WTC11 (cell line): ENCODE results near the gene HNRNPH2. TPM values are rescaled to one million over a fixed set of nuclear protein-coding genes. Genes with fewer than 3 reads are reported as not detected.
A peak's percentile ranks its signal among the peaks of the same experiment; 100 is the strongest.

Experiments
- ATAC-seq: fragments of 200-7000 bp; cut with Tn5 transposase; 2 replicates; pipeline ENCODE4 v1.10.0; 2021; ENCODE audit warnings: mild to moderate bottlenecking, moderate library complexity
- CTCF ChIA-PET: fragments of 300-600 bp; sonication (Branson Sonifier 250); formaldehyde crosslinking; loops from one replicate; lab custom pipeline; 2021; ENCODE audit warnings: antibody characterized with exemption; lab: Charles Lee
- POLR2A ChIA-PET: fragments of 350-600 bp; sonication (Branson Sonifier 250); formaldehyde crosslinking; loops from one replicate; lab custom pipeline; 2021; ENCODE audit warnings: antibody characterized with exemption; lab: Charles Lee
- DNase-seq: peaks from one replicate; pipeline ENCODE4 v3.0.0; 2021; ENCODE audit warnings: low spot score
- H3K27ac Mint-ChIP-seq: 2 replicates; pipeline ENCODE4 v1.8.0; 2021; ENCODE audit warnings: mixed read lengths
- H3K27me3 Mint-ChIP-seq: 2 replicates; pipeline ENCODE4 v1.8.0; 2021; ENCODE audit warnings: low read depth, mild to moderate bottlenecking, moderate library complexity, mixed read lengths
- H3K36me3 Mint-ChIP-seq: 2 replicates; pipeline ENCODE4 v1.8.0; 2021; ENCODE audit warnings: mixed read lengths
- H3K4me1 Mint-ChIP-seq: 2 replicates; pipeline ENCODE4 v1.8.0; 2022; ENCODE audit warnings: mixed read lengths
- H3K4me3 Mint-ChIP-seq: 2 replicates; pipeline ENCODE4 v1.8.0; 2021; ENCODE audit warnings: mild to moderate bottlenecking, moderate library complexity, mixed read lengths
- H3K9me3 Mint-ChIP-seq: 2 replicates; pipeline ENCODE4 v1.8.0; 2021; ENCODE audit warnings: mixed read lengths
- CBFB ChIP-seq: sonication (generic); formaldehyde crosslinking; IDR thresholded peaks from 2 replicates; pipeline ENCODE4 v1.8.1; 2022; ENCODE audit warnings: mild to moderate bottlenecking, low read depth, missing genetic modification reagents
- ESRRA ChIP-seq: sonication (generic); formaldehyde crosslinking; IDR thresholded peaks from 2 replicates; pipeline ENCODE4 v1.8.1; 2022; ENCODE audit warnings: mild to moderate bottlenecking, missing genetic modification reagents, borderline replicate concordance
- FOXJ3 ChIP-seq: sonication (generic); formaldehyde crosslinking; IDR thresholded peaks from 2 replicates; pipeline ENCODE4 v1.9.0; 2021; ENCODE audit warnings: missing genetic modification reagents, mild to moderate bottlenecking, borderline replicate concordance
- MXD4 ChIP-seq: fragments of 250-450 bp; sonication (Bioruptor Pico); IDR thresholded peaks from 2 replicates; pipeline ENCODE4 v1.8.0; 2021; ENCODE audit warnings: mild to moderate bottlenecking, moderate library complexity, borderline replicate concordance
- NFYB ChIP-seq: sonication (generic); formaldehyde crosslinking; conservative IDR thresholded peaks from 2 replicates; pipeline ENCODE4 v1.8.0; 2022; ENCODE audit warnings: low read depth, missing genetic modification reagents
- NR1H2 ChIP-seq: sonication (generic); formaldehyde crosslinking; IDR thresholded peaks from 2 replicates; pipeline ENCODE4 v1.9.0; 2021; ENCODE audit warnings: mild to moderate bottlenecking, moderate library complexity, missing genetic modification reagents
- RELA ChIP-seq: sonication (generic); formaldehyde crosslinking; IDR thresholded peaks from 2 replicates; pipeline ENCODE4 v1.8.1; 2022; ENCODE audit warnings: missing genetic modification reagents, mild to moderate bottlenecking, borderline replicate concordance
- RORB ChIP-seq: fragments of 250-450 bp; sonication (Bioruptor Pico); IDR thresholded peaks from 2 replicates; pipeline ENCODE4 v1.9.0; 2021; ENCODE audit warnings: mild to moderate bottlenecking
- TCF7 ChIP-seq: sonication (generic); formaldehyde crosslinking; IDR thresholded peaks from 2 replicates; pipeline ENCODE4 v1.8.0; 2022; ENCODE audit warnings: mild to moderate bottlenecking, low read depth, missing genetic modification reagents, moderate library complexity
- ZBTB21 ChIP-seq: sonication (generic); formaldehyde crosslinking; IDR thresholded peaks from 2 replicates; pipeline ENCODE4 v1.8.1; 2023; ENCODE audit warnings: mild to moderate bottlenecking, missing genetic modification reagents, borderline replicate concordance
- ZNF263 ChIP-seq: sonication (generic); formaldehyde crosslinking; IDR thresholded peaks from 2 replicates; pipeline ENCODE4 v1.8.1; 2022; ENCODE audit warnings: low read depth, mild to moderate bottlenecking, moderate library complexity, missing genetic modification reagents
- ZNF396 ChIP-seq: fragments of 250-450 bp; sonication (Bioruptor Pico); IDR thresholded peaks from 2 replicates; pipeline ENCODE4 v1.8.0; 2021; ENCODE audit warnings: mild to moderate bottlenecking, moderate library complexity, borderline replicate concordance
- ZNF671 ChIP-seq: fragments of 250-450 bp; sonication (Bioruptor Pico); IDR thresholded peaks from 2 replicates; pipeline ENCODE4 v1.8.0; 2021; ENCODE audit warnings: mild to moderate bottlenecking
- total RNA-seq: library from RNA; stranded (reverse); gene quantifications from 3 replicates; pipeline ENCODE4 v1.2.3, GENCODE V29; 2021
- TF ChIP-seq, protein P1 (sequence below): sonication (generic); formaldehyde crosslinking; IDR thresholded peaks from 2 replicates; pipeline ENCODE4 v1.8.0; 2023; ENCODE audit warnings: mild to moderate bottlenecking, missing genetic modification reagents
- TF ChIP-seq, protein P2 (sequence below): fragments of 250-450 bp; sonication (Bioruptor Pico); IDR thresholded peaks from 2 replicates; pipeline ENCODE4 v1.9.0; 2021; ENCODE audit warnings: moderate library complexity, mild to moderate bottlenecking, inconsistent platforms, borderline replicate concordance
- TF ChIP-seq, protein P3 (sequence below): sonication (generic); formaldehyde crosslinking; IDR thresholded peaks from 2 replicates; pipeline ENCODE4 v1.8.1; 2023; ENCODE audit warnings: mild to moderate bottlenecking, missing genetic modification reagents, moderate library complexity
- TF ChIP-seq, protein P4 (sequence below): fragments of 250-450 bp; sonication (Bioruptor Pico); IDR thresholded peaks from 2 replicates; pipeline ENCODE4 v1.9.0; 2021; ENCODE audit warnings: mild to moderate bottlenecking
- TF ChIP-seq, protein P5 (sequence below): sonication (generic); formaldehyde crosslinking; IDR thresholded peaks from 2 replicates; pipeline ENCODE4 v1.8.0; 2022; ENCODE audit warnings: mild to moderate bottlenecking, missing genetic modification reagents

HNRNPH2 gene
- total RNA-seq, 1 experiment from 2014 or later: 70.9 TPM

DNA sequence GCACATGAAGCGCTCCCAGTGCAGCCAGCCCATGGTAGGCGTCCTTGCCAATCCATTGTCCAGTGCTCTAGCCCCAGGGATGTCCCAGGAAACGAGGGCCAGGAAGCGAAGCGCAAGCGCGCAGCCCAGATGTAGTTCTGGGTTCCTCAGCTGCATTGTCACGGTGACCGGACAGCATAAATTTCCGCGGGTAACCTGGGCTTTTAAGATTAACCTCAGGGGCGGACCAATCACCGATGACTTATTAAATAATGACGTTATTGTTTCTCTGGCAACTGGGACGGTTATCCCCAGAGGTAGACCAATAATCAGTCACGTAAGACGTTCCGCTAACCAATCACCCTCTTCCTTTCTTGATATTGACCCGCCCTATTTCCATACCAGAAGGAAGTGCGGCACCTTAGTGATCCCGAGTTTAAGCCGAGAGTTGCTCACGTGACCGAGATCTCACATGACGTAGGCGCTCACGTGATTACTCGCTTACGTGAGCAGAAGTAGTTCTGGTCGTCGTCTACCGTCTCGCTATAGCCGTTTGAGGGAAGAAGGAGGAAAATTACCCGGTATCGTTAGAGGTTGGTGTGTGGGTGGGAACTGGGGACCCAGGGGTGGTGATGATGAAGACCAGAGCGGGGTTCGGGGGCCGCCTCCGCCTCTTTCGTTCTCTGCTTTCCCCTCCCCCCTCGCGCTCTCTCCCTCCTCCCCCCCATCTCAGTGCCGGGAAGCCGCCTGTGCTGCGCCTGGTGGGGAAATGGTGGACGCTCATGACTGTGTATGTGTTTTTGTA, at the start of gene HNRNPH2, which contains the start of gene GLA (continued):
- TF ChIP-seq, protein P1, sequence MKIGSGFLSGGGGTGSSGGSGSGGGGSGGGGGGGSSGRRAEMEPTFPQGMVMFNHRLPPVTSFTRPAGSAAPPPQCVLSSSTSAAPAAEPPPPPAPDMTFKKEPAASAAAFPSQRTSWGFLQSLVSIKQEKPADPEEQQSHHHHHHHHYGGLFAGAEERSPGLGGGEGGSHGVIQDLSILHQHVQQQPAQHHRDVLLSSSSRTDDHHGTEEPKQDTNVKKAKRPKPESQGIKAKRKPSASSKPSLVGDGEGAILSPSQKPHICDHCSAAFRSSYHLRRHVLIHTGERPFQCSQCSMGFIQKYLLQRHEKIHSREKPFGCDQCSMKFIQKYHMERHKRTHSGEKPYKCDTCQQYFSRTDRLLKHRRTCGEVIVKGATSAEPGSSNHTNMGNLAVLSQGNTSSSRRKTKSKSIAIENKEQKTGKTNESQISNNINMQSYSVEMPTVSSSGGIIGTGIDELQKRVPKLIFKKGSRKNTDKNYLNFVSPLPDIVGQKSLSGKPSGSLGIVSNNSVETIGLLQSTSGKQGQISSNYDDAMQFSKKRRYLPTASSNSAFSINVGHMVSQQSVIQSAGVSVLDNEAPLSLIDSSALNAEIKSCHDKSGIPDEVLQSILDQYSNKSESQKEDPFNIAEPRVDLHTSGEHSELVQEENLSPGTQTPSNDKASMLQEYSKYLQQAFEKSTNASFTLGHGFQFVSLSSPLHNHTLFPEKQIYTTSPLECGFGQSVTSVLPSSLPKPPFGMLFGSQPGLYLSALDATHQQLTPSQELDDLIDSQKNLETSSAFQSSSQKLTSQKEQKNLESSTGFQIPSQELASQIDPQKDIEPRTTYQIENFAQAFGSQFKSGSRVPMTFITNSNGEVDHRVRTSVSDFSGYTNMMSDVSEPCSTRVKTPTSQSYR: no peak
- TF ChIP-seq ZBTB21 (CRISPR knock-in tag) (0 out of 2 replicates have a peak, but pooled peaks have one; percentile 38), TCF7 (no peak)

DNA sequence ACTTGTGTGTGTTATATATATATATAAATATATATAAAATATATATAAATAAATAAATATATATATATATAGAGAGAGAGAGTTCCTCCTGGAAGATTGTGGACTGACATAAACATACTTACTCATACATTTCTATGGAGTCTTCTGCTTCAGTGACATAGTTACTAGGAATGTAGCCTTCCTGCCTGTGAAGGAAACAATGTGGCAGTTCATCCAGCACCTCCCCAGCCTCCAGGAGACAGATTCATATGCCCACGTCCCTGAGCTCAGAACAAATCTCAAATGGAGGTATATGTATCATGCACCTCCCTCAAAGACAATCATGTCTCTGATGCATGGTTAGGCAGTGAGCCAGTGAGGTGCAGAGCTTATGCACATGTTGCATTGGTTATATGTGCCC, 48.1 kb upstream of the HNRNPH2 start:
- ATAC-seq: no peak

DNA sequence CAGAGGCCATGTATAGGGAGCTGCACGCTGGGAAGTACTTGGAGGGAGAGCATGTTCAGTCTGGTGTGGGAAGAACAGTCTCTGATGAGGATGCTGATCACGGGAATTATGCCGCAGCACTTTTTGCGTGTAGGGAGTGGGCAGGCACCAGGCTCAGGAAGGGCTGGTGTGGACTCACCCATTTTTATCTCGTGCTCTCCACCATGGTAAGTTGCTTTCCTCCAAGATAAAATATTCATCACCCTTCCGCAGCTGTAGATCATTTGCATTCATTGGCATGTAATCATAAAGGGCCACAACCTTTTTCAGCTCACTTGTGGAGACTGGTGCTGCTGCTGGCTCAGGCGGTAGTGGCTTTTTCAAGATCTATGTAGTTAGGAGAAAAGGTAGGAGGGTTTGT, 47.6 kb upstream of the HNRNPH2 start:
- TF ChIP-seq, protein P2, sequence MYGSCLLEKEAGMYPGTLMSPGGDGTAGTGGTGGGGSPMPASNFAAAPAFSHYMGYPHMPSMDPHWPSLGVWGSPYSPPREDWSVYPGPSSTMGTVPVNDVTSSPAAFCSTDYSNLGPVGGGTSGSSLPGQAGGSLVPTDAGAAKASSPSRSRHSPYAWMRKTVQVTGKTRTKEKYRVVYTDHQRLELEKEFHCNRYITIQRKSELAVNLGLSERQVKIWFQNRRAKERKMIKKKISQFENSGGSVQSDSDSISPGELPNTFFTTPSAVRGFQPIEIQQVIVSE: no peak
- TF ChIP-seq FOXJ3 (CRISPR knock-in tag): no peak
- no peak for TF ChIP-seq MXD4 (CRISPR knock-in tag)
- no peak for TF ChIP-seq ESRRA (CRISPR knock-in tag)
- no peak for TF ChIP-seq NR1H2 (CRISPR knock-in tag)
- TF ChIP-seq RELA (CRISPR knock-in tag): no peak
- TF ChIP-seq ZBTB21 (CRISPR knock-in tag): no peak
- TF ChIP-seq, protein P3, sequence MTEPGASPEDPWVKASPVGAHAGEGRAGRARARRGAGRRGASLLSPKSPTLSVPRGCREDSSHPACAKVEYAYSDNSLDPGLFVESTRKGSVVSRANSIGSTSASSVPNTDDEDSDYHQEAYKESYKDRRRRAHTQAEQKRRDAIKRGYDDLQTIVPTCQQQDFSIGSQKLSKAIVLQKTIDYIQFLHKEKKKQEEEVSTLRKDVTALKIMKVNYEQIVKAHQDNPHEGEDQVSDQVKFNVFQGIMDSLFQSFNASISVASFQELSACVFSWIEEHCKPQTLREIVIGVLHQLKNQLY (CRISPR knock-in tag): no peak
- TF ChIP-seq NFYB: no peak
- TF ChIP-seq RORB: no peak
- Mint-ChIP-seq H3K4me1 (no peaks in the 10 kb centered on the region), H3K9me3 (no peaks in the 10 kb centered on the region), H3K27me3 (no peaks in the 10 kb centered on the region), H3K36me3 (no peaks in the 10 kb centered on the region), H3K27ac (no peak overlapping the region), H3K4me3 (no peak overlapping the region)
- ATAC-seq: no peak
- POLR2A ChIA-PET: interaction anchor here (1.0 kb wide), 1 partner anchor 9 kb away, joined by 3 read pairs; no protein-coding TSS in a partner anchor
- CTCF ChIA-PET: no interaction called here
- DNase-seq: no peak

More for the DNA sequence above, 48.1 kb upstream of the HNRNPH2 start:
- H3K27me3 Mint-ChIP-seq: no peaks in the 10 kb centered on the region
- ChIA-PET CTCF (no interaction called here), POLR2A (interaction anchor here (1.0 kb wide), 1 partner anchor 9 kb away, joined by 3 read pairs; no protein-coding TSS in a partner anchor)
- DNase-seq: no peak
- H3K9me3 Mint-ChIP-seq: no peaks in the 10 kb centered on the region
- no peak overlapping the region for H3K4me3 Mint-ChIP-seq
- no peak for TF ChIP-seq ZNF263 (CRISPR knock-in tag)
- TF ChIP-seq, protein P4, sequence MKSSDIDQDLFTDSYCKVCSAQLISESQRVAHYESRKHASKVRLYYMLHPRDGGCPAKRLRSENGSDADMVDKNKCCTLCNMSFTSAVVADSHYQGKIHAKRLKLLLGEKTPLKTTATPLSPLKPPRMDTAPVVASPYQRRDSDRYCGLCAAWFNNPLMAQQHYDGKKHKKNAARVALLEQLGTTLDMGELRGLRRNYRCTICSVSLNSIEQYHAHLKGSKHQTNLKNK: no peak
- TF ChIP-seq ZNF396: no peak
- TF ChIP-seq, protein P5, sequence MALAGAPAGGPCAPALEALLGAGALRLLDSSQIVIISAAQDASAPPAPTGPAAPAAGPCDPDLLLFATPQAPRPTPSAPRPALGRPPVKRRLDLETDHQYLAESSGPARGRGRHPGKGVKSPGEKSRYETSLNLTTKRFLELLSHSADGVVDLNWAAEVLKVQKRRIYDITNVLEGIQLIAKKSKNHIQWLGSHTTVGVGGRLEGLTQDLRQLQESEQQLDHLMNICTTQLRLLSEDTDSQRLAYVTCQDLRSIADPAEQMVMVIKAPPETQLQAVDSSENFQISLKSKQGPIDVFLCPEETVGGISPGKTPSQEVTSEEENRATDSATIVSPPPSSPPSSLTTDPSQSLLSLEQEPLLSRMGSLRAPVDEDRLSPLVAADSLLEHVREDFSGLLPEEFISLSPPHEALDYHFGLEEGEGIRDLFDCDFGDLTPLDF (CRISPR knock-in tag): no peak
- no peak for TF ChIP-seq CBFB (CRISPR knock-in tag)
- TF ChIP-seq ZNF671: no peak
- H3K27ac Mint-ChIP-seq: no peak overlapping the region
- no peaks in the 10 kb centered on the region for H3K4me1 Mint-ChIP-seq
- H3K36me3 Mint-ChIP-seq: no peaks in the 10 kb centered on the region
